Epithelial cell of prostate (primary cell): ENCODE data around the gene CDCP1.

ENCODE experiments used
- DNase-seq: peaks from one replicate; pipeline ENCODE4 v3.0.0-alpha.2; 2011; ENCODE audit warnings: low read depth, low spot score
- H3K27ac ChIP-seq: fragments of 450-650 bp; 2 replicates; pipeline ENCODE4 v1.5.1; 2017; ENCODE audit warnings: mild to moderate bottlenecking

CDCP1 gene

DNA sequence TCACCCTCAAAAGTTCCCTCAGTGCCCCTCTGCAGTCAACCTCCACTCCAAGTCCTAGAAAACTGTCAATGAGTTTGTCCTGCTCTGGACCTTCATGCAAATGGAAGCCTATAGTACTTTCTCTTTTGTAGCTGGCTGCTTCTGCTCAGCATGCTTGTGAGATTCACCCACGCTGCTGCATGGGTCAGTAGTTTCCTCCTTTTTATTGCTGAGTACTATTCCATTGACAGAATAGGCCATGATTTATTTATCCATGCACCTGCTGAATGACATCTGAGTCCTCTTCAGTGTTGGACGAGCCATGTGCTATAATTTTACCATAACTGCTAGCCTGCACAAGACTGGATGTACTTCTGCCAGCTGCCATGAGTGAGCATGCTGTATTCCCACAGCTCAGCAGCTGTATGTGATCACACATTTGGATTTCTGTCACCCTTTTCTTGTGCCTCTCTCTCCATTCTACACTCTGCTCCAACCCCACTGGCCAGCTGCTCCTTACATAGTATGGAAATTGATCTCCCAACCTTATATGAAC lies 26.3 kb downstream of the CDCP1 start:
- peak overlapping the region; percentile 100 for H3K27ac ChIP-seq

DNA sequence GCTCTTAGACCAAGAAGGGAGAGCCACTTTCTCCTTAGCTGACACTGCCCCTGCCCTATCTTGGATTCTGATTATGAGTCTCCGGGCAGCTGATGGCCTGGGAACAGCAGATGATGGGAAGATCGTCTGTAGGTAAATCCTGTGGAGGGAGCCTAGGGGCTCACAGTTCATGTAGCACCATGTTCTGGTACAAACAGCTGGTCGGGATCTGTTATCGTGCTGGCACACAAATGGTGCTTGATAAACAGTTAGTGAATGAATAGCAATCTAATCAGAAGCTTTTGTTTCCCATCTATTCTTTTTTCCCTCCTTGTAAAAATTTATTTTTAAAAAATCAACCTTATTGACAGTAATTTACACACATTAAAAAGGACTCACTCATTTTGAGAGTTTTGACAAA lies 26.8 kb downstream of the CDCP1 start:
- H3K27ac ChIP-seq = peak overlapping the region; percentile 100
- no peak for DNase-seq

More for the DNA sequence above, 26.3 kb downstream of the CDCP1 start:
- DNase-seq = no peak

DNA sequence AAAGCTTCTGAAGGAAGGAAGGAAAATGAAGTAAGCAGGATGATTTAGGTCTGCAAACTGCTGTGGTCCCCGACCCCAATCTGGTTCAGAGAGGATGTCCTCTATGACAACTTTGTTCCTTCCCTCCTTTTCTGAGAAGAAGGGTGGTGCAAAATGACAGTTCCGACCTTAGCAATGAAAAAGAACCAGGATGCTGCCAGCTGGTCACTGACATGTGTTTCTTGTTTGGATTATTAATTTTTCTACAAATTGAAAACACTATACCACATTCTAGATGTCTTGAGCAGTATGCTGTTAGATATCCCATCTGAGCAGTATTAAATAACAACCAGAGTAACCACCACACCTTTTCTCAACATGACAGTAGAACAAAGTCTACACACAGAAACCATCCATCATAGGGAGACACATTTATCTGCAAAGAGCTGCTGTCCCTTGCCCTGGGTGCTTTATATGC lies 27.5 kb downstream of the CDCP1 start:
- DNase-seq = no peak
- H3K27ac ChIP-seq = peak overlapping the region; percentile 100

DNA sequence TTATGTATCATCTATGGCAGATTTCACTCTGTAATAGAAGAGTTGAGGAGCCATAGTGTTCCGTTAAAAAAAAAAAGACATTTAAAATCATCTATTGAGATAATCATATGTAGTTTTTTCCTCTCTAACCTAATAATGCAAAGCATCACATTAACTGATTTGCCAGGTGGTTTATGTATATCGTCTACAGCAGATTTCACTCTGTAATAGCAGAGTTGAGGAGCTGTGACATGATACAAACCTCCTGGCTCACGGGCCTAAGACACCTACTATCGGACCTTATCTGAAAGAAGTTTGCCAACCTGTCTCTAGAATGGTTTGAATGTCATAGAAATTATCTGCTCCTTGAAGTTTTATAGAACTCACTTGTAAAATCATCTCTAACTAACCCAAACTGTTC lies 29.8 kb downstream of the CDCP1 start:
- no peak for DNase-seq
- no peak overlapping the region for H3K27ac ChIP-seq

DNA sequence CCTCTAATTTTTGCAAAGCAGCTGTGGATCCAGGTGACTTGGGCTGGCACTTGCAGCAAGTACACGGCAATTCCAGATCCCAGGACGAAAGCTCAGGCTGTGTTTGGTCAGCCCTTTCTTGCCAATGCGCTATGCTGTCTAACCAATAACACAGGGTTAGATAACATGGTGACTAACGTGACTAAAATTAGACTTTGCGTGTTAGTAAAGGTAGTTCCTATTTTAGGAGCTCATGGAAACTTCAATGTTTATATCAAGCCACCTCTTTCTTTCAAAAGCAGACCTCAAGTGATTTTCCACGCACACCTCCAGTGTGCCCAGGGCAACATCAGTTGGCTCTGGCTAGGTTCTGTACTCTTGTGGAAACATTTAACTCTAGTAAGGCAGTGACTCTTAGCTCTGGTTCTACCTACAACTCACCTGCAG lies 32.5 kb downstream of the CDCP1 start:
- H3K27ac ChIP-seq = peak overlapping the region; percentile 8
- no peak for DNase-seq

DNA sequence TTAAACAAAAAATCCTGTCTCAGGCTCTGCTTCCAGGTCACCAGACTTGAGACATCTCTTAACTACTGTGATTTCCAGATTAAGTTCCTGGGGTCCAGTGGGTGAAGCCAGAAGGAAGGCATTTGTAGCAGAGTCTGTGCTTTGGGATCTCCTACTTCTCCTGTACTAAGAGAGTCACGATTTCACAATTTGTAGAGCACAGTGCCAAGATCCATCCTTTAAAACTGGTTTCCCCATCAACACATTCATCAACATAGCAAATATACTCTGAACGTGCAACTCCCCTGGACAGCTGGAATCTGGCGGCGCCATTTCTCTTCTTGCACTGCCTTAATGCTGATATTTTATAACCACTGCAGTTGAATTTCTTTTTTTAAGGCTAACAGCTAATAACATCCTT lies 33.2 kb downstream of the CDCP1 start:
- DNase-seq = no peak
- peak overlapping the region; percentile 8 for H3K27ac ChIP-seq

DNA sequence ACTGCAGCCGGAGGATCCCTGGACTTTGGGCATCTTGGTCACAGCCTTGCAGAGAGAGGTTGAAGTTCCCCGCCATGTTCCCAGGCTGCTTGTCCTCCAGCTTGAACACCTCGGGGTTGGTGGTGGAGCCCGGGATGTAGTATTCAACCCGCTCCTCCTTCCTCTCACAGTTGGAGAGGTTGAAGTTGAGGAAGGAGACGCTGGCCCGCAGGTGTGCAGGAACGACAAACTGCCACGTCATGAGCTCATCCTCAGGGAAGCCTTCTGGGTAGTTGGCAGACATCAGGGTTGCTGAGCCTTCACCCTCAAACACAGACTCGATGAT lies 35.7 kb downstream of the CDCP1 start:
- H3K27ac ChIP-seq = no peak overlapping the region
- DNase-seq = no peak

DNA sequence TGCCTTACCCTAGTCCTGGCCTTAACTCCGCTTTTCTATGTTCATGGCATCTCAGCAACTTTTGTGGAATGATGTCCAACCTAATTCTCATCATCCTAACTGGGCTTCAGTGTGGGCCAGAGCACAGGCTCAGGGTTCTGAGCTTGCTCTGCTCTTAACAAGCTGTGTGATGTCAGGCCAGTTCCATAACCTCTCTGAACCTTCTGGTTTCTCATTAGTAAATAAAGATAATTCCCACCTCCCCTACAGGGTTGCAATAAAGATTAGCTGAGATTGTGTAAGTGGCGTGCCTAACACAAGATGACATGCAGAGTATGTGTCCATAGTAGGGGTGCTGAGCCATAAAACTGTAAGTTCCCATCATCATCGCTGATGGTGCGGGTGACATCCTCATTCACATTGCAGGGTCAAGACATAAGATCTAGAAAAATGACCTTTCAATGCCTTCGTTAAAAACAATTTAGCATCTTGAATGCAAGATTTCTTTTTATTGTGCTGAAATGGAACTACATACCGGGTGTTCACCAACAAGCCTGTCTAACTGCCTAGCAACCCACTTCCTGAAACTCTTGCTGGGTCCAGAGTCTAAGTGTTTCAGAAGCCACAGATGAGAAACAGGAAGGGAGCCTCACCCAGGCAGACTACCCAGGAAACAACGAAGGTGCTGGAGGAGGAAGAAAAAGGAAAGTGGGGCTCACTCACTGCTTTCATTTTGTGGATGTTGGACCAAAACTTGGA lies 36.2 kb downstream of the CDCP1 start:
- H3K27ac ChIP-seq = no peak overlapping the region
- DNase-seq = no peak

DNA sequence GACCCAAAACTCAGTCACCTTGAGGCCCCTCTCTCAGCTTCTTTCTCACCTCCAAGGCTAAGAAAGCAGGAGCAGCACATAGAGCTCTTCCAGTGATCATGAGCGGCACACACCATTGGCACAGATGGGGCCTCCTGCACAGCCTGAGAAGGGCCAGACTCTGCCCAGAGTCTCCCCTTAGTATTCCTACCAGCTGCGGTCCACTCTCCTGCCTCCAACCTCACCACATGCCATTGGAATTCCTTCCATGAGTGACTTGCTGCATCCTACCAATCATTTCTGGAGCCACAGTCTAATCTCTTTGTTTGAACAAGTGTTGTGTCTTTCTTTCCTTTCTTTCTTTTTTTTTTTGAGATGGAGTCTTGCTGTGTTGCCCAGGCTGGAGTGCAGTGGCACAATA lies 39.3 kb downstream of the CDCP1 start:
- no peak for DNase-seq

DNA sequence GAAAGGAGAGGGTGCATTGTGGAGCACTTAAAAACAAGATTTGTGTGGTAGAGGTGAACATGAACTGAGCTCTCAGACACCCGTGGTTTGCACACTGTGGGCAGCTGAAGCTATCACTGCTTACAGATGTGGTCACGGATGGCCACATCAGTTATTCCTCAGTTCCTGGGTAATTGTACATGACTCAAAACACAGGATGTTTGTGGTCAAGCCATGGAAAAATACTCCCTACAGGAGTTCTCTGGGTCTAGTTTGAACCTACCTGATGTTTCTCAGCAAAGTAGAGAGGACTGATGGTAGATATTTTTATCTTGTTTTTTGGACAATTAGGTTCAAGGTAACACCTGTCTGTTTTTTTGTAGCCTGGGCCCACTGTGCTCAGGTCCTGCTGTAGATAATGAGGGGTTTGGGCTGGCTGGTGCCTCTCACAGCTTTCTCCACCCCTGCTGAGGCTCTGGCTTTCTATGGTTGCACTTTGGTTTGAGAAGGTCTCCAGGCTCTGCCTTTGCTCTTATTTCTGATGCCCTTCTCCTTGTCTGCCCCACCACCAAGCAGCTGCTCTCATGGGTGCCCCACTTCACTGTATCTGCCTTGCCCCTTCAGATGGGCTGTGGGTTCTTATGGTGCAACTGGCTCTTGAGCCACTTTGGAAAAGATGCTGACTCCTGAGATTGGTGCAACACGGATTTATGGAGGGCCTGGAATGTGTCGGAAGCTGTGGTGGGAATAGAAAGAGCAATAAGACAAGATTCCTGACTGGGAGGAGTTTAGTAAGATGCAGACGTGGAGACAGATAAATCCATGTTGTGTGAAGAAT lies 40.1 kb downstream of the CDCP1 start:
- peak overlapping the region; percentile 85 for H3K27ac ChIP-seq
- DNase-seq = no peak

More for the DNA sequence above, 39.3 kb downstream of the CDCP1 start:
- H3K27ac ChIP-seq = peak overlapping the region; percentile 85

DNA sequence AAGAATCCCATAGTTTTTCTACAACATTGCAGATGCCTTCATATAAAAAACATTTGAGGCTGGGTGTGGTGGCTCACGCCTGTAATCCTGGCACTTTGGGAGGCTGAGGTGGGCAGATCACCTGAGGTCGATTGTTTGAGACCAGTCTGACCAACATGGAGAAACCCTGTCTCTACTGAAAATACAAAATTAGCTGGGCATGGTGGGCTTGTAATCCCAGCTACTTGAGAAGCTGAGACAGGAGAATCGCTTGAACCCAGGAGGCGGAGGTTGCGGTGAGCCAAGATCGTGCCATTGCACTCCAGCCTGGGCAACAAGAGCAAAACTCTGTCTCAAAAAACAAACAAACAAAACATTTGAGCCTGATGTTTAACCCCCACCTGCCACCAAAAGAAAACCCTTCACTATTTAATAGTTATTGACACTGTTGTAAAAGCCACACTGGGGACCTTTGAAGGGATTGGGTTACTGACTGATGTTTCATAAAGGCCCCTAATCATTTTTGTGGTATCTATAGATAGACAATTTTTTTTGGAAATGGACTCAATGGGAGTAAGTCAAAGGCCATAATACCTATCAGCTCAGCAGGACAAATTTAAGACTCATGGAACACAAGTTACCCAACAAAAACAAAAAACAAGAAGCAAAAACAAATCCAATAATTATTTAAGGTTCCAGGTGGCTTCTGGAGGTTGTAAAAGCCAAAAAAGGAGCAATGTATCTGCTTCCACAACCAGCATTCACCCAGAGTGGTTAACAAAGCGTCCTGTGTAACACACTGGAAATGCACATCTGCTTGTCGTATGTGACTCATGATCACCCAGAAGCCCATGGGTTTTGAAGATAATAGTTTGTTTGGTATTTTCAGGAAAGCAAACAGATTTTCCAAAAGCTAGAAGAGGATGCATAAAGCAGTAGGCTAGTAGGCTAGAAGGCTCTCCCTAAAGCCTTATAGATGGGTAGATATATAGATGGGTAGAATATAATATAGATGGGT lies 41.2 kb downstream of the CDCP1 start:
- DNase-seq = no peak
- H3K27ac ChIP-seq = peak overlapping the region; percentile 85

DNA sequence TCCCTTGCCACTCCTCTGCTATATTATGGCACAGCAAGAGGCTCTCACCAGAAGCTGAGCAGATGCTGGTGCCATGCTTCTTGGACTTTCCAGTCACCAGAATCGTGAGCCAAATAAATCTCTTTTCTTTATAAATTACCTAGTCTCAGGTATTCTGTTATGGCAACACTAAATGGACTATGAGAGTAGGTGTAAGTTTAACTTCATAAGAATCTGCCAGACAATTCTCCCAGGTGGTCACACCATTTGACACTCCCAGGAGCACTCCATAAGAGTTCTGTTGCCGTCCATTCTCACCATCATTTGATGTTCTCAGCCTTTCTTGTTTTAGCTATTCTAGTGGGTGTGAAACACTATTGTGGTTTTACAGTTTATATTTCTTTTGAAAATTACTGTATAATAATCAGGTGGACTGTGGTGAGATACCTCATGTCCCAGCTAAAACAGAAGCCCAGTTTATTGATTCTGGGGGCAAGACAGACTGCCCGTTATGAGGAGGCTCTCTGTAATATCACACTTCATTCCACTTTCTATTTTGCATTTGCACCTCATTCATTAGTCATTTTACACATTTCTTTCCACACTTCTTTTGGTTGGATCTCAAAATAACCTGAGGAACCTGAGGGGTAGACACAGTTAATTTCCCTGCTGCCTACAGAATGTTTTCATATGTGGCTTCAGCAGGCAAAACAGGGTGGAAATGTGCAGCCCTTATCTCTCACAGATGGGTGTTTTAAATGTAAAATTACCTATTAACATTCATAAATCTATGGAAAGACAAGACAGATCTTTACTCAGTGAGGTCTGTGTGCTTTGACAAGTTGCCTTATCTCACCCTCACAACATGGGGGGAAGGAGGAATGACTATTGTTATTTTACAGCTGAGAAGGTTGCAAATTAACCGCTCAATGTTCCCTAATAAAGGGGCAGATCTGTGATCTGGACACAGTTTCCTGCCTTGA lies 42.1 kb downstream of the CDCP1 start:
- H3K27ac ChIP-seq = peak overlapping the region; percentile 85
- DNase-seq = no peak

DNA sequence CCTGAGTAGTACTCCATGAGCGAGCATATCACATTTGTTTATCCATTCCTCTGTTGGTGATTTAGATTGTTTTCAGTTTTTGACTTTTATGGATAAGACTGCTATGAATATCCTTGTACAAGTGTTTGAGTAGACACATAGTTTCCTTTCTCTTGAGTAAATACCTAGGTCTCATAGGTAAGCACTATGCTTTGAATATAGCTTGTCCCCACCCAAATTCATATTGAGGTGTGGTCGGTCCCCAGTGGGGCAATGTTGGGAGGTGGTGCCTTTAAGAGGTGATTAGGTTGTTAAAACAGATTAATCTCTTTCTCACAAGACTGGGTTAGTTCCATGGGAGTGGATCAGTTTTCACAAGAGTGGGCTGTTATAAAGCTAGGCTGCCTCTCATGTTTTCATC lies 42.8 kb downstream of the CDCP1 start:
- DNase-seq = no peak
- no peak overlapping the region for H3K27ac ChIP-seq

DNA sequence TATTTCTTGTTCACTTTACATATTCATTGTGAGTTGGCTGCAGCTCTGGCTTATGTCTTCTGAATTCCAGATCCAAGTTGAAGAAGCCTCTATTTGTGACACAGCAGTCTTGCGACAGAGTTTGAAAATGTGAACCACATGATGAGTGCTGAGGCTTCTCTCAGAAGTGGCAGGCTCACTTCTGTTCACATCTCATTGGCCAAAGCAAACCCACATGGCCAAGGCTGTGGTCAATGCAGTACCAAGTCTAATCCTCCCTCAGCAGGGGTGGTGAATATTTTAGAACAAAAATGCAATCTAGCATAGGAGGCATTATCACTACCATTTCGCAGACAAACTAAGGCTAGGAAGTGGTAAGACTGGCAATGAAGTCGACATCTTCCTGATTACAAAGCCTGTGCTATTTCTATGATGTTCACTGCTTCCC lies 45.2 kb downstream of the CDCP1 start:
- DNase-seq = no peak
- peak overlapping the region; percentile 12 for H3K27ac ChIP-seq

DNA sequence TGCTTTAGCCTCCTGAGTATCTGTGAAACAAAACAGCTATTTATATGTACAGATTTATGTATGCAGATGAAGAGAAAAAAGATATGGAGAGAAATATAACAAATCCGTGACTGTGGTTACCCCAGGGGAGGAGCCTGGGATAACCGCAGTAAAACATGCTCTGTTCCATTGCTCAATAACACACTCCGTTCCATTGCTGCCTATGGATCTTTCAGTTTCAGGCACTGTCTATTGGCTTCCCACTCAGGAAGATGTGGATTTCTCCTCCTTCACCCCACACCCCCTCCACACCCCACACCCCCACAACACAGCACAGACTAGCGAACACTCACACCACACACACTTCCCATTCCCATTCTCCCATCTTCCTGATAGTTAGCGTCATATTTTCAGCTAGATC lies 47.9 kb downstream of the CDCP1 start:
- DNase-seq = no peak
- H3K27ac ChIP-seq = no peak overlapping the region

DNA sequence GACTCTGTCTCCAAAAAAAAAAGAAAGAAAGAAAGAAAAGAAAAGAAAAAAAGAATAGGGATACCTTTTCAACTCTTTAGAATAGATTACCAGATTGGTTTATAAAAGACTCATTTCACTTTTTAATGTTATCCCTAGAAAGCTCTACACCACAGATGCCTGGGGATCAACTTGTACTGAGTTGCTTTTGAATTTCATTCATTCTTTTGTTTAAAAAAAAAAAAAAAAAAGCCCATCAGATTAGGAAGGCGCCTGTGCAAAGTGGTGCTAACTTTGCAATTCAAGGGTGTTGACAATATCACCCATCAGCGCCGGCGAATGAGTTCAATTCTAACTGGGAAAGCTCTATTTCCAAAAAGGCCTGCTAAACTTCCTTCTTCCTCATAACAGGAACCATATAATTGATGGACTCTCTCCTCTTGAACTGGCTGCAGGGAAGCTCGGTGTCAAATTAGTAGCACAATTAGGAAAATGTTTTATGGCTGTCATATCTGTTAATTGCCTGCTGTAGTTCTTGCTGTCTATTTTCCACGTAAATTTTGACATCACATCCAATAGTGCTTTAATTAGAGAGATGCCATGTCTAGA lies 48.8 kb downstream of the CDCP1 start:
- DNase-seq = no peak
- H3K27ac ChIP-seq = peak overlapping the region; percentile 91

DNA sequence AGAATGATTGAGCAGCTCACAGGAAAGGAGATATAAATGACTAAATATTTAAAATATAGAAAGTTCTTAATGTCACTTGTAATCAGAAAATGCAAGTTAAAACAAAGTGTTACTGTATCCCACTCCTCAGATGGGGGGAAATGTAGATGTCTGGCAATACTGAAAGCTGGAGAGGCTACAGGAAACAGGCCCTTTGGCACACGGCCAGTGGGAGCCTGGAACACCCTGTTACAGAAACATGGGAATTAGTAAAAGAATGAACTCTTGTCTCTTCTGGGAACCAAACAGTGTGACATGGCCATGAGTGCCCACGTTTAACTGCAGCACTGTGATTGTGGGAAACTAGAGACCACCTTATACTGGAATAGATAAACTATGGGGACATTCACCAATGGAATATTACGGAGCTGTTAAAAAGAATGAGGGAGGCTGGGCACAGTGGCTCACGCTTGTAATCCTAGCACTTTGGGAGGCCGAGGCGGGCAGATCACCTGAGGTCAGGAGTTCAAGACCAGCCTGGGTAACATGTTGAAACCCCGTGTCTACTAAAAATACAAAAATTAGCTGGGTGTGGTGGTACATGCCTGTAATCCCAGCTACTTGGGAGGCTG lies 50.2 kb downstream of the CDCP1 start:
- H3K27ac ChIP-seq = peak overlapping the region; percentile 91
- no peak for DNase-seq

DNA sequence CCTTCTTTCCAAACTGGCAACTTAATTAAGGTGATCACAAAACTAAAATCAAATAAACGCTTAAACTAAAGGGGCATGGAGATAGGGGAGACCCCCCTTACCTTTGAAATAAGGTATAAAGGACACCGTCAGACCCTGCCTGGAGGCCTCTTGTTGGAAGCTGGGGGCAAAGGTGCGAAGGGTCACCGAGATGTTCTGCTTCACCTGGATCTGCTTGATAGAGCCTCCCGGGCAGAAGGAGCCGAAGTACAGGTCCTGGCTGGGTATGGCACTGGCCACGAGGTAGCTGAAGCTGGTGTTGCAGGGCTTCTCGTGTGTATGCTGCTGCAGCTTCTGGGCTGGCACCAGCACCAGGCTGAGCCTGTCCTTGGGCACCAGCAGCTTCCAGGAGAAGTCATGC lies 53.0 kb downstream of the CDCP1 start:
- no peak for DNase-seq
- H3K27ac ChIP-seq = peak overlapping the region; percentile 91
